ENCODE measurements around the gene HAND2. TPM values are rescaled to one million over a fixed set of nuclear protein-coding genes. Genes with fewer than 3 reads are reported as not detected.

The HAND2 gene
- total RNA-seq, 1 donor: 1.8 TPM

GRCh38 chr4:173499658-173500535 is 30.1 kb downstream of the HAND2 start:
- H3K9me3 ChIP-seq (ENCODE audit: low read depth, low read length): no peaks in the 10 kb centered on the region
- no peak overlapping the region for H2AFZ ChIP-seq (ENCODE audit: low read length)
- no peak overlapping the region for H3K27ac ChIP-seq (ENCODE audit: low read depth, low read length)
- H3K4me1 ChIP-seq (ENCODE audit: insufficient read depth, low read length): no peaks in the 10 kb centered on the region
- DNase-seq (ENCODE audit: insufficient read length, low spot score, missing footprints): no peak
- no peaks in the 10 kb centered on the region for H4K20me1 ChIP-seq (ENCODE audit: insufficient read depth, low read length)
- H3K27me3 ChIP-seq (ENCODE audit: insufficient read depth, low read length): peaks cover 38% of the 10 kb centered on the region
- TF ChIP-seq CTCF (IDR thresholded peaks at IDR 0.05; ENCODE audit: extremely low read depth, low read depth, low read length): no peak
- no peaks in the 10 kb centered on the region for H3K36me3 ChIP-seq (ENCODE audit: insufficient read depth, low read length)
- H3K79me2 ChIP-seq (ENCODE audit: insufficient read depth, low read length): no peaks in the 10 kb centered on the region
- no peak overlapping the region for H3K4me2 ChIP-seq (ENCODE audit: insufficient read depth, low read length)
- no peak overlapping the region for H3K4me3 ChIP-seq (ENCODE audit: insufficient read depth, low read length)

GRCh38 chr4:173498771-173499170 is 31.3 kb downstream of the HAND2 start:
- no peaks in the 10 kb centered on the region for H3K79me2 ChIP-seq (ENCODE audit: insufficient read depth, low read length)
- no peaks in the 10 kb centered on the region for H3K36me3 ChIP-seq (ENCODE audit: insufficient read depth, low read length)
- H3K27ac ChIP-seq (ENCODE audit: low read depth, low read length): no peak overlapping the region
- no peak overlapping the region for H2AFZ ChIP-seq (ENCODE audit: low read length)
- no peaks in the 10 kb centered on the region for H4K20me1 ChIP-seq (ENCODE audit: insufficient read depth, low read length)
- DNase-seq (ENCODE audit: insufficient read length, low spot score, missing footprints): no peak
- H3K27me3 ChIP-seq (ENCODE audit: insufficient read depth, low read length): peaks cover 42% of the 10 kb centered on the region
- no peaks in the 10 kb centered on the region for H3K9me3 ChIP-seq (ENCODE audit: low read depth, low read length)
- H3K4me1 ChIP-seq (ENCODE audit: insufficient read depth, low read length): peaks cover 7% of the 10 kb centered on the region
- no peak overlapping the region for H3K4me2 ChIP-seq (ENCODE audit: insufficient read depth, low read length)
- H3K4me3 ChIP-seq (ENCODE audit: insufficient read depth, low read length): no peak overlapping the region
- TF ChIP-seq CTCF (IDR thresholded peaks at IDR 0.05; ENCODE audit: extremely low read depth, low read depth, low read length): no peak

DNA sequence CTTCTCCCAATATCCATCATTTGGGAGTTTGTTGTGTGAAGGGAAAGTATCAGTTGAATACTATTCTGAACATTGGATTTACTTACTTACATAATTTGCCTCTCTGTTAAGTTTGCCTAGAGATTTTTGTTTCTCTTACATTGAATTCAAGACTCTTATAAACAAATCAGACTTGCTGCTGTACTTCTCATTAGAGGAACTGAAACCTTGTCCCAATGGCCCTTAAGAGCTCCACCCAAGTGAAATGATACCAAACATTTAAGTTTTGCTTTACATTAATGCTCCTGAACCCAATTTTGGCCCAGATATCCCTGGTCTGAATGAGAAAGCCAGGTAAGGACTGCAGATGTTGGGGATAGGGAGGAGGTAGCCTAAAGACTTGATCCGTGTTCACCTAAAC is 32.0 kb downstream of the HAND2 start:
- no peaks in the 10 kb centered on the region for H3K9me3 ChIP-seq (ENCODE audit: low read depth, low read length)
- no peak overlapping the region for H2AFZ ChIP-seq (ENCODE audit: low read length)
- no peaks in the 10 kb centered on the region for H3K36me3 ChIP-seq (ENCODE audit: insufficient read depth, low read length)
- no peak for TF ChIP-seq CTCF (IDR thresholded peaks at IDR 0.05; ENCODE audit: extremely low read depth, low read depth, low read length)
- no peaks in the 10 kb centered on the region for H3K79me2 ChIP-seq (ENCODE audit: insufficient read depth, low read length)
- peaks cover 34% of the 10 kb centered on the region for H3K27me3 ChIP-seq (ENCODE audit: insufficient read depth, low read length)
- H3K4me3 ChIP-seq (ENCODE audit: insufficient read depth, low read length): no peak overlapping the region
- no peaks in the 10 kb centered on the region for H4K20me1 ChIP-seq (ENCODE audit: insufficient read depth, low read length)
- H3K4me1 ChIP-seq (ENCODE audit: insufficient read depth, low read length): peaks cover 7% of the 10 kb centered on the region
- no peak overlapping the region for H3K4me2 ChIP-seq (ENCODE audit: insufficient read depth, low read length)
- DNase-seq (ENCODE audit: insufficient read length, low spot score, missing footprints): no peak
- no peak overlapping the region for H3K27ac ChIP-seq (ENCODE audit: low read depth, low read length)
